ENCODE measurements around the gene GRID2. TPM values are rescaled to one million over a fixed set of nuclear protein-coding genes. Genes with fewer than 3 reads are reported as not detected.

The GRID2 gene
- total and polyA plus RNA-seq, 2 of the 13 experiments (the other 11 are each of a cell fraction or from before 2014, with no cell fraction given), result not detected

DNA sequence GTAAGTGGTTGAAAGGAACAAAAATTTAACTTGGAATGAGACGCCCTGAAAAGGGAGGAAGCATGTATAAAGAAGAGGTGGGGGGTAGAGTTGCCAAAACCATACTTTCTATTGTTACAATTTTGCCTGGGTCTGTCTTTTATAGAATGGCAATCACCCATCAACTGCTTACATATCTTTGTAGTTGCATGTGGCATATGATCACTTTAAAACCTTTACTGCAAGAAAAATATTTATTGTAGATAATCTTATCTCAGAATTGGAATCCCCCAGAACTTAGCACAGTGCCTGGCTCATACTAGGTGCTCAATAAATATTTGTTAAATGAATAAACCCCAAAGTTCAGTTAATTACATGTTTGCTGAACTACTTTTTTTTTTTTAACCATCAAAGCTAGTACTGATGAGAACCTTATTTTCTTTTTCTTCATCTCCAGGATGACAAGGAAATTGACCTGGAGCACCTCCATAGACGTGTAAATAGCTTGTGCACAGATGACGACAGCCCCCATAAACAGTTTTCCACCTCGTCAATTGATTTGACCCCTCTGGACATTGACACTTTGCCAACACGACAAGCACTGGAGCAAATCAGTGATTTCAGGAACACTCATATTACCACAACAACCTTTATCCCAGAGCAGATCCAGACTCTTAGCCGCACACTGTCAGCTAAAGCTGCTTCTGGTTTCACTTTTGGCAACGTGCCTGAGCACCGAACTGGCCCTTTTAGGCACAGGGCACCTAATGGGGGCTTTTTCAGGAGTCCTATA, 1468.1 kb downstream of the GRID2 start:
- no peak for DNase-seq (ENCODE audit: low spot score)
- peak overlapping the region; percentile 59 for H3K4me2 ChIP-seq (ENCODE audit: low read depth, low read length)

DNA sequence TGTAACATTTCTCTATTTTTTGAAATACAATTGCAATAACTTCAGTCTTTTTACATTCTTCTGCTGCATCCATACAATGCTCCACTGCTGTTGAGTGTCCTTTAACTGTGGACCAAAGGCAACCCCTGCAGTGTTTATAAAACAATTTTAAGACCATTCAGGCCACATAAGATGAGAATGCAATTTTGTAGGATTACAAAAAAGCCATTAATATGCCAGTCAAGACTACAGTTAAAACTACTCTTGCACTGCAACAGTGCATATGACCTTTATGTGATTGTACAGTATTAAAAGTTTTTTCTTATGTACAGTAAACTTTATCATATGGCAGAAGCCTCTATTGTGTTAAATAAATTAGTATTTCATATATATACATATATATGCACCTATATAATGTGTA, 1469.1 kb downstream of the GRID2 start:
- BruUV-seq (replicated peaks), result no TSS peak
- ATAC-seq, result no peak
- H3K9me3 ChIP-seq (ENCODE audit: low read length), result no peaks in the 10 kb centered on the region
- H4K20me1 ChIP-seq (ENCODE audit: insufficient read depth, low read length), result no peaks in the 10 kb centered on the region
- no peaks in the 10 kb centered on the region for H3K36me3 ChIP-seq (replicated peaks in 1 of 2; ENCODE audit: control insufficient read depth in 1 of 2, insufficient read depth in 2 of 2, low read length in 2 of 2)
- ChIA-PET CTCF (ENCODE audit: low intra/inter-chr PET ratio, low total read pairs) (no interaction called here), POLR2A (no interaction called here)
- no peaks in the 10 kb centered on the region; a peak in 1 of 5 replicates for H3K27me3 ChIP-seq (ENCODE audit: control insufficient read depth in 1 of 2, insufficient read depth in 2 of 2, low read length in 2 of 2)
- no peak for DNase-seq (ENCODE audit: low spot score)
- intact Hi-C loops (cut with micrococcal nuclease; ENCODE audit: unreplicated experiment) (no loop called here), in situ Hi-C loops (cut with HindIII; ENCODE audit: extremely low pct_ligation_motif_present, low pct_unique_long_range_greater_than_20kb) (no loop called here)
- no peak overlapping the region for H3K4me2 ChIP-seq (ENCODE audit: low read depth, low read length)
- H3K27ac ChIP-seq (ENCODE audit: extremely low read length, insufficient read depth, low read length), result no peak overlapping the region
- TF ChIP-seq ZBTB3 (CRISPR knock-in tag; IDR thresholded peaks at IDR 0.05; ENCODE audit: borderline replicate concordance, low read depth) (no peak), ZNF775 (CRISPR knock-in tag; IDR thresholded peaks at IDR 0.05; ENCODE audit: borderline replicate concordance) (no peak), NONO (IDR thresholded peaks at IDR 0.05) (no peak), NONO (CRISPR knock-in tag; conservative IDR thresholded peaks at IDR 0.05) (no peak)
- H3K4me1 ChIP-seq (ENCODE audit: insufficient read depth, low read length), result no peaks in the 10 kb centered on the region
- H3K79me2 ChIP-seq (ENCODE audit: insufficient read depth, low read length), result no peaks in the 10 kb centered on the region
- no peak overlapping the region for H3K9ac ChIP-seq (ENCODE audit: insufficient read depth, low read depth, low read length)
- no peak overlapping the region for H3K4me3 ChIP-seq (replicated peaks in 1 of 3; ENCODE audit: insufficient read depth in 1 of 3, low read depth in 2 of 3, low read length in 3 of 3)
- FAIRE-seq, result no peak
- no peak overlapping the region for H2AFZ ChIP-seq (ENCODE audit: low read length)

More for the DNA sequence above, 1468.1 kb downstream of the GRID2 start:
- Histone ChIP-seq H3K36me3 (replicated peaks in 1 of 2; ENCODE audit: control insufficient read depth in 1 of 2, insufficient read depth in 2 of 2, low read length in 2 of 2) (no peaks in the 10 kb centered on the region), H3K4me1 (ENCODE audit: insufficient read depth, low read length) (no peaks in the 10 kb centered on the region), H3K9ac (ENCODE audit: insufficient read depth, low read depth, low read length) (no peak overlapping the region), H3K27ac (ENCODE audit: extremely low read length, insufficient read depth, low read length) (no peak overlapping the region), H3K79me2 (ENCODE audit: insufficient read depth, low read length) (no peaks in the 10 kb centered on the region), H3K4me3 (replicated peaks in 1 of 3; ENCODE audit: insufficient read depth in 1 of 3, low read depth in 2 of 3, low read length in 3 of 3) (peak overlapping the region in 2 of 3 experiments; percentile 7 to 30; a peak in 2 of 6 replicates), H3K9me3 (ENCODE audit: low read length) (no peaks in the 10 kb centered on the region), H4K20me1 (ENCODE audit: insufficient read depth, low read length) (no peaks in the 10 kb centered on the region), H2AFZ (ENCODE audit: low read length) (no peak overlapping the region), H3K27me3 (ENCODE audit: control insufficient read depth in 1 of 2, insufficient read depth in 2 of 2, low read length in 2 of 2) (no peaks in the 10 kb centered on the region; a peak in 1 of 5 replicates)
- in situ Hi-C loops (cut with HindIII; ENCODE audit: extremely low pct_ligation_motif_present, low pct_unique_long_range_greater_than_20kb) (no loop called here), intact Hi-C loops (cut with micrococcal nuclease; ENCODE audit: unreplicated experiment) (no loop called here)
- TF ChIP-seq, protein P1, sequence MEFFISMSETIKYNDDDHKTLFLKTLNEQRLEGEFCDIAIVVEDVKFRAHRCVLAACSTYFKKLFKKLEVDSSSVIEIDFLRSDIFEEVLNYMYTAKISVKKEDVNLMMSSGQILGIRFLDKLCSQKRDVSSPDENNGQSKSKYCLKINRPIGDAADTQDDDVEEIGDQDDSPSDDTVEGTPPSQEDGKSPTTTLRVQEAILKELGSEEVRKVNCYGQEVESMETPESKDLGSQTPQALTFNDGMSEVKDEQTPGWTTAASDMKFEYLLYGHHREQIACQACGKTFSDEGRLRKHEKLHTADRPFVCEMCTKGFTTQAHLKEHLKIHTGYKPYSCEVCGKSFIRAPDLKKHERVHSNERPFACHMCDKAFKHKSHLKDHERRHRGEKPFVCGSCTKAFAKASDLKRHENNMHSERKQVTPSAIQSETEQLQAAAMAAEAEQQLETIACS (CRISPR knock-in tag; IDR thresholded peaks at IDR 0.05), result no peak
- TF ChIP-seq HOXA9 (CRISPR knock-in tag; IDR thresholded peaks at IDR 0.05; ENCODE audit: borderline replicate concordance) (no peak), ZNF230 (CRISPR knock-in tag; IDR thresholded peaks at IDR 0.05) (no peak), CC2D1A (CRISPR knock-in tag; IDR thresholded peaks at IDR 0.05) (no peak), NFYC (CRISPR knock-in tag; IDR thresholded peaks at IDR 0.05) (no peak)
- TF ChIP-seq, protein P2, sequence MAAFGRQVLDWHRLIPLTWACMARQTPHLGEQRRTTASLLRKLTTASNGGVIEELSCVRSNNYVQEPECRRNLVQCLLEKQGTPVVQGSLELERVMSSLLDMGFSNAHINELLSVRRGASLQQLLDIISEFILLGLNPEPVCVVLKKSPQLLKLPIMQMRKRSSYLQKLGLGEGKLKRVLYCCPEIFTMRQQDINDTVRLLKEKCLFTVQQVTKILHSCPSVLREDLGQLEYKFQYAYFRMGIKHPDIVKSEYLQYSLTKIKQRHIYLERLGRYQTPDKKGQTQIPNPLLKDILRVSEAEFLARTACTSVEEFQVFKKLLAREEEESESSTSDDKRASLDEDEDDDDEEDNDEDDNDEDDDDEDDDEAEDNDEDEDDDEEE (CRISPR knock-in tag; IDR thresholded peaks at IDR 0.05), result no peak
- WGBS (ENCODE audit: low lambda C conversion rate), result 3% methylated on average over 8 of the region's 8 CpGs
- no TSS peak for BruUV-seq (replicated peaks)
- ATAC-seq (peak; percentile 38; the same call in 1 of the 3 replicates), FAIRE-seq (no peak)
- ChIA-PET CTCF (ENCODE audit: low intra/inter-chr PET ratio, low total read pairs) (no interaction called here), POLR2A (no interaction called here)

Measured in HepG2 (cell line).